TTC549 (cell line): ENCODE measurements around the gene DYNLT1.

ENCODE experiments used
- FAIRE-seq: peaks from 2 replicates; lab custom pipeline; 2012; peaks lifted over from hg19 to GRCh38; lab: Jason Lieb, UNC

The DYNLT1 gene

DNA sequence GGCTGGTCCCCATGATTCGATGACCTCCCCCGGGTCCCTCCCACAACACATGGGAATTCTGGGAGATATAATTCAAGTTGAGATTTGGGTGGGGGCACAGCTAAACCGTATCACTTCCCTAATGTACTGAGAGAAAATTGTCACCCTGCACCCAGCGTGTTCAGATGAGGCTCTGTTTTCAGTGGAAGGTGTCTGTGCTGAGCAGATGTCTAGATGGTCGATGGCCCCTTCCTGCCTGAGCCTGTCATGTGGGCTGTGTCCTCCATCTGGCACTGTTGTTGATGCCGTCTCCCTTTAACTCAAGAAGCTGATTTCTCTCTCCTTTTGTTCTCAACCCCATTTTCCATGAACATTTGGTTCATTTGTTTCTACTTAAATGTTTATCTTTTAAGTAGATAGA is 47.7 kb downstream of the DYNLT1 start:
- FAIRE-seq = no peak

DNA sequence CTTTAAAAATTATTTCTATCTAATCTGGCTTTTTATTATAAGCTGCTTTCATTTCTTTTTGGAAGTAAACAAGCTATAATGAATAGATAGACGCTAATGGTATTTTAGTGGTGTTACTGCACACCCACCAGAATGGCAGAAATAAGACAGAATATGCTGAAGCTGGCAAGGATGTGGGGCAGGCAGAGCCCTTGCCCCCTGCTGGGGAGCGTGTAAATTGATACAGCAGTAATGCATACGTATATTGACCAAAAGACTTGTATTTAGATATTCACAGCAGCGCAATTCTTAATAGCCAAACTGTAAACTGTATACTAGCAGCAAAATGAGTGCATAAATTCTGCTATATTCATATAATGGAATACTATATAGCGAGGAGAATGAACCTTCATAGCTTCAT is 49.3 kb downstream of the DYNLT1 start:
- no peak for FAIRE-seq

DNA sequence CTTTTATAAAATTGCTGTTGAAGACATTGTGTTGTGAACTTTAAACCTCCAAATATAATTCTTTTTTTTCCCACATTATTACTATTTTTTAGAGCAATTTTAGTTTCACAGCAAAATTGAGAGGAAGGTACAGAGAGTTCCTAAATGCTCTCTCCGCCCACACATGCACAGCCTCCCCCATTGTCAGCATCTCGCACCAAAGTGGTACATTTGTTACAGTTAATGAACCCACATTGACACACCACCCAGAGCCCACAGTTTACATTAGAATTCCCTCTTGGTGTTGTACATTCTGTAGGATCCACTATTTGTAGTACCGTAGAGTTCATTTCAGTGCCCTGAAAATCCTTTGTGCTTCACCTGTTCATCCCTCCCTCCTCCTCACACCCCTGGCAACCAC is 50.9 kb downstream of the DYNLT1 start:
- FAIRE-seq = no peak

DNA sequence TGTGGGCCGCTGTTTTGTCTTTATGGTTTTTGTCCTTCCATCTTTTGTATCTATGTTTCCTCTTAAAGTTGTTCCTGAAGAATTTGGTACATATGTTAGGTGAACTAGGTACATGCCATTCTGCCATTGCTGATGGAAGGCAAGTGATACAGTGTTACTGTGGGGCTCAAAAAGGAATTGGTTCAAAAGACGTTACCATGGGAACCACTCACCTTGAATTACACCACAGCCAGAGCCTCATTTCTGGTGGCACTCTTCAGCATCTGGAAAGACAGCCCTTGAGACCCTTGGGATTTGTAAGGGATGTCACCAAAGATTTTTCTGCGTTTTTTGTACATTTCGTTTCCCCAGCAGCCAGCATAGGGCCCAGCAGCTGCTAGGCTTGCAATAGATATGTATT is 52.7 kb downstream of the DYNLT1 start:
- no peak for FAIRE-seq

DNA sequence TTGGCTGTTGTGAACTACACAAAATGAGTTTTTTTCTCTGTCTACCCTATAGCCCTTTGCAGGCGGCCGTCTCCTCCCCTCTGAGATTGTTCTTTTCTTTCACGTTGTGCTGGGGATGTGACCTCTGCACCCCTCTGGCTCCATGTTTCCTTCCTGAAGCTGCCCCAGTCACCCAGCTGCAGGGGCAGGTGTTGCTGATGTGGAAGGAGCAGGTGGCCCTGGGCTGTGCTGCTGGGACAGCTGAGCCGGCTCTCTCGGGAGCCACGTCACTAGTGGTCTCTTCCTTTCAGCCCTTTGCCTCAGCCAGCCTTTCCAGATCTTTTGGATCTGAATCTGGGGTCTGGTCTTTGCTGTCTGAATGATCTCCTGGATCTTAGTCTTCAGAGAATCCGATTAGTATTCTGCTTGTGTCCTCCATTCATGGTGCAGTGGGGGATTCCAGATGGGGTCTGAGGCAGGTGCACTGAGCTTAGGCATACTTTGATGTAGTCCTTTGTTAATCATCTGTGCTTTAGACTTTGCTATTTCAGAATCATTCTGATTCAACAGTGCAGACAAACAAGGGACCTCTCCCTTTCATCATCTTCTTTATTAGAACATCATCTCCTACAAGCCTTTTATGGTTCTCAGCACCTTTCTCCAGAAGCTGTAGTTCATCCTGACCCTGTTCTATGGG is 53.3 kb downstream of the DYNLT1 start:
- FAIRE-seq = no peak

DNA sequence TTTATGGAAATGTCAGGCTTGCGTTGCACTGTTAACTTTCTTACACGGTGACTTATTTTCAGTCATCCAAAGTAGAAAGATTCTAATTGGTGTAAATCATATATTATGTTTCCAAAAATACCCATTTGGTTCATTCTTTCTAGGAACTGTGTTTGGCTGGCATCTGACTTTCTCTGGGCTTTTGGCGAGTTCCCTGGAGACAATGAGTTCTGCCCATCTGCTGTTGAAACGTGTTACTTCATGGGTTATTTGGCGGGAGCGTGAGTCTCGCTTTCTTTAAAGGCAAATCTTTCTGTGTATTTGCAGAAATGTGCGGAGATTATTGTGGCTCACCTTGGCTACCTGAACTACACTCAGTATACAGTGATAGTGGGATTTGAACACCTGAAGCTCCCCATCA is 55.2 kb downstream of the DYNLT1 start:
- FAIRE-seq = no peak

DNA sequence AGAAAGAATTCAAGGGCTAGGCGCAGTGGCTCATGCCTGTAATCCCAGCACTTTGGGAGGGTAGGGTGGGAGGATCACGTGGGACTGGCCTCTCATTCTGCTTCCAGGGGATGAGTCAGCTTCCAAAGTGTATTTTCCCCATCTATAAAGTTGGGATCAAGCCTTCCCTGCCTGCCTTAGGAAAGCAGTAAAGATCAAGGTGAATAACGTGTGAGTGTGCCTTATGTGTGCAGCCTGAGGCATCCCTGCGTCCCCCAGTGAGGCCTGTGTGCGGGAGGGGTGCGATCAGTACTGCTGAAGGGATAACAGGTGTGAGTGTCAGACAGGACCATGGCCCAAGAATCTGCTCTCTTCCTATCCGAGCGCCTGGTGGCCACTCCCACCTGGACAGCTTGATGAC is 57.9 kb downstream of the DYNLT1 start:
- FAIRE-seq = no peak
